Measurements from ENCODE around the gene VPS18. TPM values are rescaled to one million over a fixed set of nuclear protein-coding genes. Genes with fewer than 3 reads are reported as not detected.

The VPS18 gene
- polyA plus RNA-seq, 1 donor from 2014 or later: 13.8 TPM

DNA sequence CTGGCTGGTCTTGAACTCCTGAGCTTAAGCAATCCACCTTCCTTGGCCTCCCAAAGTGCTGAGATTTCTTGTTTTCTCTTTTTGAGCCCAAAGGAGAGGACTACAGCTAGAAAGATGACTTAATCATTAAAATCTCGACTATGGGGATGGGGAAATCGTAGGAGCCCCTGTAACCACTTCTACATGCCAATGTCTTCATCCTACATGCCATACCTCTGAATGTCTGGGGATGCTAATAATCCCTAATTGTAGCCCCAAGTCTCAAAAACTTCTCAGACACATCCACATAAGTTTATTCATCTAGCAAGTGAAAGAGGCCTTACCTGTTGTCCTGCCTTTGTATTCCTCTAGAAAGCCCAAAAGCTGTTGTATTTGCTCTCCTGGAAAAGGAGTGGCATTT lies 16.6 kb upstream of the VPS18 start:
- Histone ChIP-seq H3K4me3 (ENCODE audit: low read length) (no peak overlapping the region), H3K79me2 (replicated peaks; ENCODE audit: insufficient read depth, low read length) (no peaks in the 10 kb centered on the region)

DNA sequence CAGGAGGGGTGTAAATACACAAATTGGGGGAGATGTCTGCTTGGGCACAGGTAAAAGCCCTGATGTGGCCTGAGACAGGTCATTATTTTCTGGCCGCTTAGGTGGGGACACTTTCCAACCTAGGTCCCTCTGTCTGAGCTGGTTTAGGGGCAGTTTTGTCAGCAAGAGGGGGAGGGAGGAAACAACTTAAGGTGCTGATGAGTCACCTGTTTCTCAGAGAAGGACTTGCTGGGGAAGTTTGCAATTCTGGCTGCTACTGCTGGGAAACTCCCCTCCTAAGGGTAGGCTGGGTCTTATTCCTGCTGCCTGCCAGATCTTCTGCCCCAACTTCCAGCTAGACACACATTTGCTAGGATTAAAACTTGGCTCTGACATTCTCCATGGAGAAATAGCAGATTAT lies 15.5 kb upstream of the VPS18 start:
- Histone ChIP-seq H3K9ac (ENCODE audit: low read length) (no peak overlapping the region), H3K9me2 (ENCODE audit: insufficient read depth, low read length) (no peaks in the 10 kb centered on the region), H4K20me1 (ENCODE audit: insufficient read depth) (no peaks in the 10 kb centered on the region), H3K36me3 (ENCODE audit: insufficient read depth, low read length) (no peaks in the 10 kb centered on the region), H3K27ac (ENCODE audit: low read length) (no peak overlapping the region), H2AFZ (ENCODE audit: low read depth, low read length) (no peak overlapping the region), H3K4me2 (ENCODE audit: low read length) (no peak overlapping the region), H3K9me3 (ENCODE audit: low read length) (no peaks in the 10 kb centered on the region), H3K27me3 (ENCODE audit: insufficient read depth, low read depth, low read length) (peaks cover 4% of the 10 kb centered on the region), H3F3A (ENCODE audit: insufficient read depth, low read length, poor library complexity, severe bottlenecking) (no peaks in the 10 kb centered on the region), H3K79me2 (replicated peaks; ENCODE audit: insufficient read depth, low read length) (no peaks in the 10 kb centered on the region), H3K4me3 (ENCODE audit: low read length) (no peak overlapping the region)
- no peak for TF ChIP-seq SMC3 (conservative IDR thresholded peaks at IDR 0.05; ENCODE audit: poor library complexity)
- TF ChIP-seq POLR2AphosphoS5 (IDR thresholded peaks at IDR 0.05): no peak
- TF ChIP-seq, protein P1, sequence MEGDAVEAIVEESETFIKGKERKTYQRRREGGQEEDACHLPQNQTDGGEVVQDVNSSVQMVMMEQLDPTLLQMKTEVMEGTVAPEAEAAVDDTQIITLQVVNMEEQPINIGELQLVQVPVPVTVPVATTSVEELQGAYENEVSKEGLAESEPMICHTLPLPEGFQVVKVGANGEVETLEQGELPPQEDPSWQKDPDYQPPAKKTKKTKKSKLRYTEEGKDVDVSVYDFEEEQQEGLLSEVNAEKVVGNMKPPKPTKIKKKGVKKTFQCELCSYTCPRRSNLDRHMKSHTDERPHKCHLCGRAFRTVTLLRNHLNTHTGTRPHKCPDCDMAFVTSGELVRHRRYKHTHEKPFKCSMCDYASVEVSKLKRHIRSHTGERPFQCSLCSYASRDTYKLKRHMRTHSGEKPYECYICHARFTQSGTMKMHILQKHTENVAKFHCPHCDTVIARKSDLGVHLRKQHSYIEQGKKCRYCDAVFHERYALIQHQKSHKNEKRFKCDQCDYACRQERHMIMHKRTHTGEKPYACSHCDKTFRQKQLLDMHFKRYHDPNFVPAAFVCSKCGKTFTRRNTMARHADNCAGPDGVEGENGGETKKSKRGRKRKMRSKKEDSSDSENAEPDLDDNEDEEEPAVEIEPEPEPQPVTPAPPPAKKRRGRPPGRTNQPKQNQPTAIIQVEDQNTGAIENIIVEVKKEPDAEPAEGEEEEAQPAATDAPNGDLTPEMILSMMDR (IDR thresholded peaks at IDR 0.05; ENCODE audit: poor library complexity, severe bottlenecking): no peak
- no peak for TF ChIP-seq TAF1 (IDR thresholded peaks at IDR 0.05; ENCODE audit: low read depth)
- TF ChIP-seq EP300 (conservative IDR thresholded peaks at IDR 0.05; ENCODE audit: poor library complexity, severe bottlenecking): no peak
- no peak for TF ChIP-seq EZH2 (IDR thresholded peaks at IDR 0.05; ENCODE audit: borderline replicate concordance, insufficient read depth, low read length, poor library complexity, severe bottlenecking)
- no peak for TF ChIP-seq MXI1 (conservative IDR thresholded peaks at IDR 0.05; ENCODE audit: poor library complexity, severe bottlenecking)
- TF ChIP-seq, protein P2, sequence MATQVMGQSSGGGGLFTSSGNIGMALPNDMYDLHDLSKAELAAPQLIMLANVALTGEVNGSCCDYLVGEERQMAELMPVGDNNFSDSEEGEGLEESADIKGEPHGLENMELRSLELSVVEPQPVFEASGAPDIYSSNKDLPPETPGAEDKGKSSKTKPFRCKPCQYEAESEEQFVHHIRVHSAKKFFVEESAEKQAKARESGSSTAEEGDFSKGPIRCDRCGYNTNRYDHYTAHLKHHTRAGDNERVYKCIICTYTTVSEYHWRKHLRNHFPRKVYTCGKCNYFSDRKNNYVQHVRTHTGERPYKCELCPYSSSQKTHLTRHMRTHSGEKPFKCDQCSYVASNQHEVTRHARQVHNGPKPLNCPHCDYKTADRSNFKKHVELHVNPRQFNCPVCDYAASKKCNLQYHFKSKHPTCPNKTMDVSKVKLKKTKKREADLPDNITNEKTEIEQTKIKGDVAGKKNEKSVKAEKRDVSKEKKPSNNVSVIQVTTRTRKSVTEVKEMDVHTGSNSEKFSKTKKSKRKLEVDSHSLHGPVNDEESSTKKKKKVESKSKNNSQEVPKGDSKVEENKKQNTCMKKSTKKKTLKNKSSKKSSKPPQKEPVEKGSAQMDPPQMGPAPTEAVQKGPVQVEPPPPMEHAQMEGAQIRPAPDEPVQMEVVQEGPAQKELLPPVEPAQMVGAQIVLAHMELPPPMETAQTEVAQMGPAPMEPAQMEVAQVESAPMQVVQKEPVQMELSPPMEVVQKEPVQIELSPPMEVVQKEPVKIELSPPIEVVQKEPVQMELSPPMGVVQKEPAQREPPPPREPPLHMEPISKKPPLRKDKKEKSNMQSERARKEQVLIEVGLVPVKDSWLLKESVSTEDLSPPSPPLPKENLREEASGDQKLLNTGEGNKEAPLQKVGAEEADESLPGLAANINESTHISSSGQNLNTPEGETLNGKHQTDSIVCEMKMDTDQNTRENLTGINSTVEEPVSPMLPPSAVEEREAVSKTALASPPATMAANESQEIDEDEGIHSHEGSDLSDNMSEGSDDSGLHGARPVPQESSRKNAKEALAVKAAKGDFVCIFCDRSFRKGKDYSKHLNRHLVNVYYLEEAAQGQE (IDR thresholded peaks at IDR 0.05; ENCODE audit: borderline replicate concordance): no peak

More for the DNA sequence above, 16.6 kb upstream of the VPS18 start:
- Histone ChIP-seq H3K9me2 (ENCODE audit: insufficient read depth, low read length) (no peaks in the 10 kb centered on the region), H3K9ac (ENCODE audit: low read length) (no peak overlapping the region), H3K9me3 (ENCODE audit: low read length) (no peaks in the 10 kb centered on the region), H3K4me2 (ENCODE audit: low read length) (no peak overlapping the region), H4K20me1 (ENCODE audit: insufficient read depth) (no peaks in the 10 kb centered on the region), H3F3A (ENCODE audit: insufficient read depth, low read length, poor library complexity, severe bottlenecking) (no peaks in the 10 kb centered on the region), H3K36me3 (ENCODE audit: insufficient read depth, low read length) (no peaks in the 10 kb centered on the region), H3K27ac (ENCODE audit: low read length) (no peak overlapping the region), H3K27me3 (ENCODE audit: insufficient read depth, low read depth, low read length) (peaks cover 7% of the 10 kb centered on the region), H2AFZ (ENCODE audit: low read depth, low read length) (no peak overlapping the region)
- TF ChIP-seq MXI1 (conservative IDR thresholded peaks at IDR 0.05; ENCODE audit: poor library complexity, severe bottlenecking): no peak
- TF ChIP-seq TAF1 (IDR thresholded peaks at IDR 0.05; ENCODE audit: low read depth): no peak
- TF ChIP-seq, protein P1 (IDR thresholded peaks at IDR 0.05; ENCODE audit: poor library complexity, severe bottlenecking): no peak
- TF ChIP-seq SMC3 (conservative IDR thresholded peaks at IDR 0.05; ENCODE audit: poor library complexity): no peak
- TF ChIP-seq RAD21 (conservative IDR thresholded peaks at IDR 0.05): no peak
- TF ChIP-seq, protein P2 (IDR thresholded peaks at IDR 0.05; ENCODE audit: borderline replicate concordance): no peak
- TF ChIP-seq EP300 (conservative IDR thresholded peaks at IDR 0.05; ENCODE audit: poor library complexity, severe bottlenecking): no peak
- TF ChIP-seq POLR2AphosphoS5 (IDR thresholded peaks at IDR 0.05): no peak
- no peak for TF ChIP-seq EZH2 (IDR thresholded peaks at IDR 0.05; ENCODE audit: borderline replicate concordance, insufficient read depth, low read length, poor library complexity, severe bottlenecking)

All from neural cell (in vitro differentiated cells).